ENCODE results near the gene CLCN7. TPM values are rescaled to one million over a fixed set of nuclear protein-coding genes. Genes with fewer than 3 reads are reported as not detected.

CLCN7 gene
- total and polyA plus RNA-seq, 2 donors (not counting 3 experiments of a cell fraction or from before 2014, with no cell fraction given) = 59.8 to 94.9 TPM

DNA sequence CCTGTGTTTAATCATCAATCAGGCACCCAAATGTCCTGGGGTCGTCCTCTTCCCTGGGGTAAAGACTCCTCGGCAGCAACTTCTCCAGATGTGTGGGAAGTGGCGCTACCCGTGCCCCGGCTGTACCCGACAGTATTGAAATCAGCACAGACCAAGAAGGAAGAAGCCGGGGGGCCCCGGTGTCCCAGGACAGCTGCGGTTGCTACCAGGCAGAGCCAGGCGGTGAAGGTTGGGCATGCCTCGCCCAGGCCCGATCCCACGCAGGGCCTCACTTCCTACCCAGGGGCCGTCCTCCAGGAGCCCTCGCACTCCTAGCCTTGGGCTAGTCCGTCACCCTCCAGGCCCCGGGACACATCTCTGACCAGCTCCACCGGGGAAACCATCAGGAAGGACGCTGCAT is 21.5 kb downstream of the CLCN7 start:
- intact Hi-C loops (cut with micrococcal nuclease) (no loop called here), dilution Hi-C loops (cut with MboI; ENCODE audit: extremely low pct_ligation_motif_present, low sequenced_read_pairs) (no loop called here)
- Histone ChIP-seq H3K9me3 (replicated peaks; ENCODE audit: control insufficient read depth, insufficient read depth, low read length) (no peaks in the 10 kb centered on the region), H2AFZ (ENCODE audit: low read depth, low read length) (no peak overlapping the region), H3K4me3 (replicated peaks in 1 of 3; ENCODE audit: insufficient read depth in 1 of 3, low read depth in 1 of 3, low read length in 3 of 3) (no peak overlapping the region), H3K79me2 (ENCODE audit: control insufficient read depth, insufficient read depth, low read length) (no peaks in the 10 kb centered on the region), H4K20me1 (replicated peaks; ENCODE audit: control insufficient read depth, extremely low read depth, insufficient read depth, low read length) (no peaks in the 10 kb centered on the region), H3K27me3 (ENCODE audit: control insufficient read depth in 2 of 2, insufficient read depth in 2 of 2, low read length in 2 of 2) (no peaks in the 10 kb centered on the region), H3K36me3 (ENCODE audit: control insufficient read depth in 2 of 2, extremely low read depth in 1 of 2, insufficient read depth in 2 of 2, low read length in 2 of 2) (peaks cover 0 to 49% of the 10 kb centered on the region in 2 experiments), H3K4me1 (ENCODE audit: control insufficient read depth, extremely low read depth, insufficient read depth, low read length) (no peaks in the 10 kb centered on the region), H3K9me1 (replicated peaks; ENCODE audit: control insufficient read depth, extremely low read depth, insufficient read depth, low read length) (no peaks in the 10 kb centered on the region), H3K27ac (ENCODE audit: insufficient read depth, low read depth, low read length) (no peak overlapping the region), H3K9ac (replicated peaks; ENCODE audit: extremely low read depth, insufficient read depth, low read length) (no peak overlapping the region), H3K4me2 (ENCODE audit: insufficient read depth, low read length) (no peak overlapping the region)
- BruUV-seq (replicated peaks) = no TSS peak
- ChIA-PET POLR2A (no interaction called here), CTCF (no interaction called here)
- FAIRE-seq (no peak), DNase-seq (ENCODE audit: low read depth, low spot score) (no peak)
- TF ChIP-seq EZH2 (IDR thresholded peaks at IDR 0.05; ENCODE audit: borderline replicate concordance, low read depth, low read length, severe bottlenecking) = no peak

- intact Hi-C loops (cut with micrococcal nuclease) = no loop called here
- no peaks in the 10 kb centered on the region for H3K9me3 ChIP-seq (replicated peaks; ENCODE audit: control insufficient read depth, insufficient read depth, low read length)
- no peak for FAIRE-seq
- H3K36me3 ChIP-seq (ENCODE audit: control insufficient read depth in 2 of 2, extremely low read depth in 1 of 2, insufficient read depth in 2 of 2, low read length in 2 of 2) = peaks cover 0 to 50% of the 10 kb centered on the region in 2 experiments
- H4K20me1 ChIP-seq (replicated peaks; ENCODE audit: control insufficient read depth, extremely low read depth, insufficient read depth, low read length) = no peaks in the 10 kb centered on the region
- H2AFZ ChIP-seq (ENCODE audit: low read depth, low read length) = no peak overlapping the region
- H3K79me2 ChIP-seq (ENCODE audit: control insufficient read depth, insufficient read depth, low read length) = no peaks in the 10 kb centered on the region
- no peak overlapping the region for H3K9ac ChIP-seq (replicated peaks; ENCODE audit: extremely low read depth, insufficient read depth, low read length)
- TF ChIP-seq CTCF (IDR thresholded peaks at IDR 0.05; ENCODE audit: extremely low read depth in 1 of 2, insufficient read depth in 1 of 2, low read depth in 1 of 2, low read length in 2 of 2) (no peak), MAX (IDR thresholded peaks at IDR 0.05; ENCODE audit: insufficient read depth, insufficient read length) (no peak)
- no peak for DNase-seq (ENCODE audit: low read depth, low spot score)
- no peaks in the 10 kb centered on the region for H3K9me1 ChIP-seq (replicated peaks; ENCODE audit: control insufficient read depth, extremely low read depth, insufficient read depth, low read length)
- H3K4me2 ChIP-seq (ENCODE audit: insufficient read depth, low read length) = no peak overlapping the region
- ChIA-PET CTCF (no interaction called here), POLR2A (no interaction called here)
- no peak overlapping the region for H3K4me3 ChIP-seq (replicated peaks in 1 of 3; ENCODE audit: insufficient read depth in 1 of 3, low read depth in 1 of 3, low read length in 3 of 3)
- BruUV-seq (replicated peaks) = no TSS peak
- H3K4me1 ChIP-seq (ENCODE audit: control insufficient read depth, extremely low read depth, insufficient read depth, low read length) = no peaks in the 10 kb centered on the region
- H3K27ac ChIP-seq (ENCODE audit: insufficient read depth, low read depth, low read length) = no peak overlapping the region
- H3K27me3 ChIP-seq (ENCODE audit: control insufficient read depth in 2 of 2, insufficient read depth in 2 of 2, low read length in 2 of 2) = no peaks in the 10 kb centered on the region
- dilution Hi-C loops (cut with MboI; ENCODE audit: extremely low pct_ligation_motif_present, low sequenced_read_pairs) = no loop called here
These were observed 22.3 kb downstream of the CLCN7 start for GRCh38 chr16:1452530-1452929.
